Heart left ventricle (tissue), 13 donors: ENCODE measurements around the gene BLMH.

Source experiments
- CTCF ChIP-seq, 12 donors: fragments of 200-600 bp; sonication (generic) in 4 of 12; IDR thresholded peaks; one replicate each; pipeline versions ENCODE4 v1.5.0 to v1.8.0; 2018 to 2022; ENCODE audit warnings: antibody characterized with exemption in 12 of 12, mild to moderate bottlenecking in 5 of 12
- POLR2A ChIP-seq, 2 donors: fragments of 450-650 bp; IDR thresholded peaks; one replicate each; pipeline ENCODE4 v1.6.1; 2017; ENCODE audit warnings: antibody characterized with exemption in 2 of 2, mild to moderate bottlenecking in 2 of 2, moderate library complexity in 2 of 2
- donor health status: ischemic (EF 13 %, LVEDD 7.1; RV severe dilation, severe dysfunction).
- donor health status: DM: no; HTN: yes; CAD: no.
- donor health status: DM: no; HTN: no; CAD: no.
- donor health status: ischemic (EF 25% LVEDD 6.9; RV normal size, moderate dysfunction).
- donor health status: ischemic (EF 25% LVEDD 5.7; RV mildly dilated, moderate dysfunction).
- donor health status: ischemic (EF 35%, LVEDD 5.7; RV mildly dilated, moderate dysfunction).
- donor health status: nonischemic (EF 11% LVEDD 7.7; RV severe dilation, severe dysfunction).
- donor health status: DM: yes; HTN: yes; CAD: no.
- donor health status: PGD.
- donor health status: ischemic (EF 29% LVEDD 5.4; RV normal size, mild dysfunction).
- donor health status: nonischemic (EF 23%, LVEDD 6.1; RV moderate dilation, normal function).

GRCh38 chr17:30219833-30220232, 71.9 kb downstream of the BLMH start:
- TF ChIP-seq CTCF (IDR thresholded peaks at IDR 0.05): no peak
- no peak for TF ChIP-seq POLR2A (IDR thresholded peaks at IDR 0.05)
